ENCODE measurements around the gene CAMTA1. TPM values are rescaled to one million over a fixed set of nuclear protein-coding genes. Genes with fewer than 3 reads are reported as not detected.

CAMTA1 gene
- total RNA-seq, 1 donor from 2014 or later: 62.9 TPM

GRCh38 chr1:7615138-7615537 lies 829.9 kb downstream of the CAMTA1 start:
- TF ChIP-seq POLR2AphosphoS5 (IDR thresholded peaks at IDR 0.05; ENCODE audit: insufficient read depth in 1 of 2, low read depth in 1 of 2) (no peak), POLR2A (IDR thresholded peaks at IDR 0.05) (no peak), CTCF (IDR thresholded peaks at IDR 0.05) (no peak)
- Histone ChIP-seq H3K27ac (no peak overlapping the region), H3K4me3 (no peak overlapping the region), H3K27me3 (no peaks in the 10 kb centered on the region), H3K36me3 (no peaks in the 10 kb centered on the region), H3K4me1 (no peaks in the 10 kb centered on the region), H3K9me3 (no peaks in the 10 kb centered on the region)
- DNase-seq (ENCODE audit: extremely low spot score in 2 of 2): no peak
- intact Hi-C loops (cut with DNase I): no loop called here

GRCh38 chr1:7616076-7616832 lies 831.0 kb downstream of the CAMTA1 start:
- no peak for TF ChIP-seq POLR2A (IDR thresholded peaks at IDR 0.05)
- no peak for TF ChIP-seq CTCF (IDR thresholded peaks at IDR 0.05)
- TF ChIP-seq POLR2AphosphoS5 (IDR thresholded peaks at IDR 0.05; ENCODE audit: insufficient read depth in 1 of 2, low read depth in 1 of 2): no peak
- no peak overlapping the region for H3K27ac ChIP-seq
- no peaks in the 10 kb centered on the region for H3K27me3 ChIP-seq
- intact Hi-C loops (cut with DNase I): no loop called here
- no peaks in the 10 kb centered on the region for H3K36me3 ChIP-seq
- H3K9me3 ChIP-seq: no peaks in the 10 kb centered on the region
- H3K4me1 ChIP-seq: no peaks in the 10 kb centered on the region
- H3K4me3 ChIP-seq: no peak overlapping the region
- no peak for DNase-seq (ENCODE audit: extremely low spot score in 2 of 2)

- no peaks in the 10 kb centered on the region for H3K36me3 ChIP-seq
- no peak overlapping the region for H3K4me3 ChIP-seq
- DNase-seq (ENCODE audit: extremely low spot score in 2 of 2): no peak
- intact Hi-C loops (cut with DNase I): no loop called here
- TF ChIP-seq CTCF (IDR thresholded peaks at IDR 0.05) (no peak), POLR2A (IDR thresholded peaks at IDR 0.05) (no peak)
- H3K27me3 ChIP-seq: no peaks in the 10 kb centered on the region
- H3K27ac ChIP-seq: no peak overlapping the region
- H3K4me1 ChIP-seq: no peaks in the 10 kb centered on the region
- H3K9me3 ChIP-seq: no peaks in the 10 kb centered on the region
These were observed 831.7 kb downstream of the CAMTA1 start for GRCh38 chr1:7616953-7617352.

- H3K27me3 ChIP-seq: no peaks in the 10 kb centered on the region
- H3K27ac ChIP-seq: no peak overlapping the region
- no peak overlapping the region for H3K4me3 ChIP-seq
- no peak for TF ChIP-seq POLR2A (IDR thresholded peaks at IDR 0.05)
- no peak for TF ChIP-seq POLR2AphosphoS5 (IDR thresholded peaks at IDR 0.05; ENCODE audit: insufficient read depth in 1 of 2, low read depth in 1 of 2)
- no peak for TF ChIP-seq CTCF (IDR thresholded peaks at IDR 0.05)
- no peaks in the 10 kb centered on the region for H3K9me3 ChIP-seq
- intact Hi-C loops (cut with DNase I): no loop called here
- H3K36me3 ChIP-seq: no peaks in the 10 kb centered on the region
- no peak for DNase-seq (ENCODE audit: extremely low spot score in 2 of 2)
- H3K4me1 ChIP-seq: no peaks in the 10 kb centered on the region
These were observed 832.6 kb downstream of the CAMTA1 start for GRCh38 chr1:7617826-7618225.

- H3K27ac ChIP-seq: no peak overlapping the region
- TF ChIP-seq POLR2AphosphoS5 (IDR thresholded peaks at IDR 0.05; ENCODE audit: insufficient read depth in 1 of 2, low read depth in 1 of 2) (no peak), POLR2A (IDR thresholded peaks at IDR 0.05) (no peak), CTCF (IDR thresholded peaks at IDR 0.05) (no peak)
These were observed 834.9 kb downstream of the CAMTA1 start for GRCh38 chr1:7620196-7620595.

More at GRCh38 chr1:7620196-7620595, 834.9 kb downstream of the CAMTA1 start:
- intact Hi-C loops (cut with DNase I): no loop called here
- no peaks in the 10 kb centered on the region for H3K9me3 ChIP-seq
- H3K36me3 ChIP-seq: no peaks in the 10 kb centered on the region
- H3K4me3 ChIP-seq: no peak overlapping the region
- no peaks in the 10 kb centered on the region for H3K4me1 ChIP-seq
- DNase-seq (ENCODE audit: extremely low spot score in 2 of 2): no peak
- no peaks in the 10 kb centered on the region for H3K27me3 ChIP-seq
